Mammary epithelial cell (primary cell): ENCODE results near the gene CTCF.

Experiments
- EZH2 ChIP-seq: IDR thresholded peaks from 2 replicates; pipeline ENCODE4 v1.6.1; 2012; ENCODE audit warnings: low read length, inconsistent platforms, borderline replicate concordance
- TF ChIP-seq, protein P1 (sequence below), 2 donors: IDR thresholded peaks in 1 of 2; conservative IDR thresholded peaks in 1 of 2; 2 replicates each; pipeline ENCODE4 v1.5.1; 2011 to 2012; ENCODE audit warnings: inconsistent platforms in 2 of 2, low read length in 2 of 2, mild to moderate bottlenecking in 2 of 2, control low read depth in 1 of 2, low read depth in 1 of 2; ENCODE audit not compliant: insufficient read depth in 1 of 2; ENCODE audit errors: extremely low read depth in 1 of 2

- TF ChIP-seq EZH2: no peak
- TF ChIP-seq, protein P1, sequence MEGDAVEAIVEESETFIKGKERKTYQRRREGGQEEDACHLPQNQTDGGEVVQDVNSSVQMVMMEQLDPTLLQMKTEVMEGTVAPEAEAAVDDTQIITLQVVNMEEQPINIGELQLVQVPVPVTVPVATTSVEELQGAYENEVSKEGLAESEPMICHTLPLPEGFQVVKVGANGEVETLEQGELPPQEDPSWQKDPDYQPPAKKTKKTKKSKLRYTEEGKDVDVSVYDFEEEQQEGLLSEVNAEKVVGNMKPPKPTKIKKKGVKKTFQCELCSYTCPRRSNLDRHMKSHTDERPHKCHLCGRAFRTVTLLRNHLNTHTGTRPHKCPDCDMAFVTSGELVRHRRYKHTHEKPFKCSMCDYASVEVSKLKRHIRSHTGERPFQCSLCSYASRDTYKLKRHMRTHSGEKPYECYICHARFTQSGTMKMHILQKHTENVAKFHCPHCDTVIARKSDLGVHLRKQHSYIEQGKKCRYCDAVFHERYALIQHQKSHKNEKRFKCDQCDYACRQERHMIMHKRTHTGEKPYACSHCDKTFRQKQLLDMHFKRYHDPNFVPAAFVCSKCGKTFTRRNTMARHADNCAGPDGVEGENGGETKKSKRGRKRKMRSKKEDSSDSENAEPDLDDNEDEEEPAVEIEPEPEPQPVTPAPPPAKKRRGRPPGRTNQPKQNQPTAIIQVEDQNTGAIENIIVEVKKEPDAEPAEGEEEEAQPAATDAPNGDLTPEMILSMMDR (conservative IDR thresholded peaks at IDR 0.05 in 1 of 2, IDR thresholded peaks at IDR 0.05 in 1 of 2; ENCODE audit: extremely low read depth in 1 of 2, insufficient read depth in 1 of 2, low read depth in 1 of 2, low read length in 2 of 2): no peak
Measured at GRCh38 chr16:67685388-67686112, 123.2 kb downstream of the CTCF start.
